Keratinocyte (primary cell): Measurements from ENCODE around the gene LRRC17.

Experiments
- CTCF ChIP-seq, 3 experiments: IDR thresholded peaks in 1 of 3; conservative IDR thresholded peaks in 1 of 3; optimal IDR thresholded peaks in 1 of 3; 2 replicates in 2 of 3; 3 replicates in 1 of 3; pipeline versions ENCODE3 to v1.5.1; 2011; ENCODE audit warnings: low read length in 3 of 3, mild to moderate bottlenecking in 3 of 3, moderate library complexity in 2 of 3, control low read depth in 1 of 3, inconsistent platforms in 1 of 3; ENCODE audit not compliant: insufficient read depth in 2 of 3; ENCODE audit errors: extremely low read depth in 1 of 3
- EZH2 ChIP-seq: IDR thresholded peaks from one replicate; pipeline ENCODE4 v1.6.1; 2012; ENCODE audit warnings: inconsistent platforms, mild to moderate bottlenecking, low read length, moderate library complexity

- TF ChIP-seq EZH2 (no peak), CTCF (optimal IDR thresholded peaks at IDR 0.05 in 1 of 3, IDR thresholded peaks at IDR 0.05 in 1 of 3, conservative IDR thresholded peaks at IDR 0.05 in 1 of 3; ENCODE audit: extremely low read depth in 1 of 3, insufficient read depth in 2 of 3, low read length in 3 of 3) (no peak)
Measured at GRCh38 chr7:102934701-102935100, 21.9 kb downstream of the LRRC17 start.
